Natural killer cell (primary cell): Measurements from ENCODE around the gene ELOB. TPM values are rescaled to one million over a fixed set of nuclear protein-coding genes. Genes with fewer than 3 reads are reported as not detected.

ENCODE experiments used
- ATAC-seq, 3 donors: fragments of 150-1000 bp in 2 of 3; fragments of 200-7000 bp in 1 of 3; cut with Tn5 transposase; 1 replicate in 1 of 3; 2 replicates in 2 of 3; pipeline ENCODE4 v1.10.0; 2021; ENCODE audit warnings: mild to moderate bottlenecking in 2 of 3, moderate library complexity in 2 of 3
- DNase-seq, 2 donors: peaks; one replicate each; pipeline versions ENCODE4 v3.0.0 to v3.0.0-alpha.2; 2013 to 2021; ENCODE audit warnings: mixed read lengths in 1 of 2
- H3K27ac ChIP-seq: one replicate; pipeline ENCODE4 v1.5.1; 2013; ENCODE audit warnings: mild to moderate bottlenecking, low read length
- H3K27me3 ChIP-seq: one replicate; pipeline ENCODE4 v1.6.1; 2013; ENCODE audit warnings: low read length; ENCODE audit not compliant: control insufficient read depth, insufficient read depth
- H3K36me3 ChIP-seq: one replicate; pipeline ENCODE4 v1.6.1; 2013; ENCODE audit warnings: low read length; ENCODE audit not compliant: control insufficient read depth, insufficient read depth
- H3K4me1 ChIP-seq: one replicate; pipeline ENCODE4 v1.6.1; 2013; ENCODE audit warnings: low read length; ENCODE audit not compliant: control insufficient read depth, insufficient read depth
- H3K4me3 ChIP-seq: one replicate; pipeline ENCODE4 v1.5.1; 2013; ENCODE audit warnings: low read length
- H3K9me3 ChIP-seq: one replicate; pipeline ENCODE4 v1.6.1; 2013; ENCODE audit warnings: low read length; ENCODE audit not compliant: control insufficient read depth, insufficient read depth
- H3K27ac Mint-ChIP-seq, 2 donors: one replicate each; pipeline ENCODE4 v1.8.0; 2022; ENCODE audit warnings: mild to moderate bottlenecking in 2 of 2, mixed read lengths in 2 of 2, moderate library complexity in 1 of 2
- H3K27me3 Mint-ChIP-seq, 2 donors: one replicate each; pipeline ENCODE4 v1.8.0; 2022; ENCODE audit warnings: low read depth in 2 of 2, mixed read lengths in 2 of 2
- H3K36me3 Mint-ChIP-seq: one replicate; pipeline ENCODE4 v1.8.0; 2022; ENCODE audit warnings: mixed read lengths
- H3K4me1 Mint-ChIP-seq, 2 donors: one replicate each; pipeline ENCODE4 v1.8.0; 2022; ENCODE audit warnings: mixed read lengths in 2 of 2
- H3K4me3 Mint-ChIP-seq: one replicate; pipeline ENCODE4 v1.8.0; 2022; ENCODE audit warnings: mild to moderate bottlenecking, moderate library complexity, mixed read lengths
- H3K9me3 Mint-ChIP-seq, 2 donors: one replicate each; pipeline ENCODE4 v1.8.0; 2022; ENCODE audit warnings: mixed read lengths in 2 of 2
- CTCF ChIP-seq: fragments of 200-600 bp; IDR thresholded peaks from one replicate; pipeline ENCODE4 v1.8.0; 2022; ENCODE audit warnings: antibody characterized with exemption
- WGBS: methylation state at CpG from one replicate; pipeline ENCODE4 v1.1.7; 2013; ENCODE audit warnings: missing lambda C conversion rate; ENCODE audit not compliant: insufficient coverage; 5-methylcytosine and 5-hydroxymethylcytosine counted together
- intact Hi-C: fragments of 100-400 bp; cut with micrococcal nuclease; formaldehyde crosslinking; loops from one replicate; pipeline ENCODE4 v1.14.2; 2022
- total RNA-seq, 4 donors: library from RNA; stranded (reverse); fragments of 120-200 nt in 1 of 4; gene quantifications; one replicate each; pipeline versions ENCODE4 v1.2.3 to v1.2.4, GENCODE V29; 2013 to 2022

Gene ELOB
- total RNA-seq, 3 donors from 2014 or later (not counting 1 experiment from before 2014, with no cell fraction given): 146 to 207 (median 161) TPM

- Mint-ChIP-seq H3K9me3 (no peaks in the 10 kb centered on the region), H3K27me3 (no peaks in the 10 kb centered on the region), H3K27ac (peak overlapping the region; percentile 58 to 97), H3K4me3 (peak overlapping the region; percentile 2), H3K36me3 (peaks cover 34% of the 10 kb centered on the region), H3K4me1 (peaks cover 66 to 80% of the 10 kb centered on the region in 2 donors)
- TF ChIP-seq CTCF: no peak
- H3K27me3 ChIP-seq: no peaks in the 10 kb centered on the region
- no peaks in the 10 kb centered on the region for H3K9me3 ChIP-seq
- no peak overlapping the region for H3K27ac ChIP-seq
- H3K36me3 ChIP-seq: peaks cover 58% of the 10 kb centered on the region
- no peak overlapping the region for H3K4me3 ChIP-seq
- ATAC-seq (no peak), DNase-seq (no peak)
- intact Hi-C loops: no loop called here
- WGBS: 93% methylated on average over 11 of the region's 11 CpGs
- peaks cover 33% of the 10 kb centered on the region for H3K4me1 ChIP-seq
Measured at GRCh38 chr16:2757344-2757743, 19.7 kb downstream of the ELOB start.

GRCh38 chr16:2756288-2757015 lies 20.6 kb downstream of the ELOB start:
- Histone ChIP-seq H3K27ac (no peak overlapping the region), H3K4me1 (peaks cover 40% of the 10 kb centered on the region), H3K9me3 (peaks cover 4% of the 10 kb centered on the region), H3K27me3 (no peaks in the 10 kb centered on the region), H3K36me3 (peaks cover 49% of the 10 kb centered on the region), H3K4me3 (no peak overlapping the region)
- WGBS: 91% methylated on average over 30 of the region's 30 CpGs
- H3K27ac Mint-ChIP-seq: peak overlapping the region; percentile 7 to 97
- H3K27me3 Mint-ChIP-seq: no peaks in the 10 kb centered on the region
- H3K4me1 Mint-ChIP-seq: peaks cover 67 to 81% of the 10 kb centered on the region in 2 donors
- DNase-seq (no peak), ATAC-seq (no peak)
- no peak for TF ChIP-seq CTCF
- H3K4me3 Mint-ChIP-seq: no peak overlapping the region
- peaks cover 31% of the 10 kb centered on the region for H3K36me3 Mint-ChIP-seq
- H3K9me3 Mint-ChIP-seq: no peaks in the 10 kb centered on the region
- intact Hi-C loops: no loop called here

GRCh38 chr16:2755158-2755557 lies 21.9 kb downstream of the ELOB start:
- intact Hi-C loops: no loop called here
- 32% methylated on average over 3 of the region's 3 CpGs for WGBS
- DNase-seq: no peak
- Histone ChIP-seq H3K9me3 (peaks cover 7% of the 10 kb centered on the region), H3K36me3 (peaks cover 36% of the 10 kb centered on the region), H3K27ac (no peak overlapping the region), H3K4me1 (peaks cover 49% of the 10 kb centered on the region), H3K4me3 (no peak overlapping the region), H3K27me3 (no peaks in the 10 kb centered on the region)
- Mint-ChIP-seq H3K27ac (peak overlapping the region; percentile 85 to 97), H3K4me3 (peak overlapping the region; percentile 93), H3K27me3 (no peaks in the 10 kb centered on the region), H3K9me3 (no peaks in the 10 kb centered on the region), H3K36me3 (peaks cover 21% of the 10 kb centered on the region), H3K4me1 (peaks cover 64 to 77% of the 10 kb centered on the region in 2 donors)
- no peak for ATAC-seq
- TF ChIP-seq CTCF: no peak

- 2% methylated on average over 5 of the region's 7 CpGs for WGBS
- peaks cover 7% of the 10 kb centered on the region for H3K9me3 ChIP-seq
- Mint-ChIP-seq H3K27ac (peak overlapping the region; percentile 85 to 97), H3K4me1 (peaks cover 59 to 67% of the 10 kb centered on the region in 2 donors), H3K27me3 (no peaks in the 10 kb centered on the region), H3K36me3 (peaks cover 14% of the 10 kb centered on the region), H3K9me3 (no peaks in the 10 kb centered on the region), H3K4me3 (peak overlapping the region; percentile 93)
- no peak for TF ChIP-seq CTCF
- ATAC-seq: no peak
- H3K4me3 ChIP-seq: peak overlapping the region; percentile 88
- no peaks in the 10 kb centered on the region for H3K27me3 ChIP-seq
- H3K36me3 ChIP-seq: peaks cover 21% of the 10 kb centered on the region
- intact Hi-C loops: loop anchor here (2.0 kb wide), 1 partner anchor 23 kb away; the partner anchor contains the start of gene ELOB
- DNase-seq: no peak
- peak overlapping the region; percentile 97 for H3K27ac ChIP-seq
- peaks cover 49% of the 10 kb centered on the region for H3K4me1 ChIP-seq
Measured at GRCh38 chr16:2753733-2754020, 23.4 kb downstream of the ELOB start.
